Mononuclear cell (primary cell): Measurements from ENCODE around the gene TPCN2. TPM values are rescaled to one million over a fixed set of nuclear protein-coding genes. Genes with fewer than 3 reads are reported as not detected.

ENCODE experiments used
- H3K27me3 ChIP-seq: 2 replicates; pipeline ENCODE4 v1.6.0; 2011; ENCODE audit warnings: low read length, control low read depth; ENCODE audit not compliant: insufficient read depth
- H3K4me1 ChIP-seq: 2 replicates; pipeline ENCODE4 v1.5.1; 2011; ENCODE audit warnings: mild to moderate bottlenecking, low read length, control low read depth; ENCODE audit not compliant: insufficient read depth
- H3K4me3 ChIP-seq: 2 replicates; pipeline ENCODE4 v1.5.1; 2011; ENCODE audit warnings: mild to moderate bottlenecking, low read length, moderate library complexity
- H3K9me3 ChIP-seq: 2 replicates; pipeline ENCODE4 v1.5.1; 2011; ENCODE audit warnings: low read depth, mild to moderate bottlenecking, control low read depth, low read length
- total RNA-seq: library from RNA; depleted of rRNA; stranded (reverse); fragments of >200 nt; gene quantifications from one replicate; pipeline ENCODE4 v1.2.3, GENCODE V29; 2012

The TPCN2 gene
- total RNA-seq, 1 donor = 9.1 TPM

DNA sequence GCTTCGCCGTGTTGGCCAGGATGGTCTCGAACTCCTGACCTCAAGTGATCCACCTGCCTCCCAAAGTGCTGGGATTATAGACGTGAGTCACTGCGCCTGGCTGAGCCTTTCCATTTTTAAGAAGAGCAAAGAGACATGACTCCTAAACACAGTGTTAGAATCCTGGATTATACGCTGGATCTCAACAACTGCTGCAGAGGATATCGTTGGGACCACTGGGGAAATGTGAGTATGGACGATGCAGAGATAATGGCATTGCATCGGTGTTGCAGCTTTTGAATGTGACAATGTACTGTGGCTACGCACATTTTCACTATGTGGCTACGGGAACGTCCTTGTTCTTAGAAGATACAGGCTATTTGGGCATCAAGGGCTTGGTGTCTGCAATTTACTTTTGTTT lies 41.9 kb upstream of the TPCN2 start:
- Histone ChIP-seq H3K4me3 (no peak overlapping the region), H3K27me3 (peaks cover 6% of the 10 kb centered on the region), H3K9me3 (no peaks in the 10 kb centered on the region), H3K4me1 (peaks cover 11% of the 10 kb centered on the region)

DNA sequence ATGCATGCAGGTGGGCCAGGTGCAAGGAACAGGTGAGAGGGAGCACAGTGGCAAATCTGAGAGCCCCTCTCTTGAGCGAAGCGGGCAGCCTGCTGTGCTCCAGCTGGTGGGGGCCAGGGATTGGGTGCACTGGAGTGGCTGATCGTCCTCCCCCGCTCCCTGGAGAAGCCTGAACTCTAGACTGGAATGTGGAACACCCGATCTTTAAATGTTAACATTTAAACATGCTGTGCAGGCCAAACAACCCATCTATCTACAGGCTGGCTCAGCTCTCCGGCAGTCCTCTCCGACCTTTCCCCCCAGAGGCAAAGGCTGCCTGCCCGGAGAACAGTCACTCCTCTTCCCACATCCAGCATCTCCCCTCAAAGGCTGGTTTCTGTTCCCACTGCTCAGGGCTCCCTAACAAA lies 40.8 kb upstream of the TPCN2 start:
- Histone ChIP-seq H3K4me3 (no peak overlapping the region), H3K4me1 (peaks cover 23% of the 10 kb centered on the region), H3K27me3 (peaks cover 18% of the 10 kb centered on the region), H3K9me3 (no peaks in the 10 kb centered on the region)

GRCh38 chr11:69008737-69009440 lies 39.8 kb upstream of the TPCN2 start:
- Histone ChIP-seq H3K9me3 (no peaks in the 10 kb centered on the region), H3K4me1 (peaks cover 29% of the 10 kb centered on the region), H3K4me3 (no peak overlapping the region), H3K27me3 (peaks cover 24% of the 10 kb centered on the region)

DNA sequence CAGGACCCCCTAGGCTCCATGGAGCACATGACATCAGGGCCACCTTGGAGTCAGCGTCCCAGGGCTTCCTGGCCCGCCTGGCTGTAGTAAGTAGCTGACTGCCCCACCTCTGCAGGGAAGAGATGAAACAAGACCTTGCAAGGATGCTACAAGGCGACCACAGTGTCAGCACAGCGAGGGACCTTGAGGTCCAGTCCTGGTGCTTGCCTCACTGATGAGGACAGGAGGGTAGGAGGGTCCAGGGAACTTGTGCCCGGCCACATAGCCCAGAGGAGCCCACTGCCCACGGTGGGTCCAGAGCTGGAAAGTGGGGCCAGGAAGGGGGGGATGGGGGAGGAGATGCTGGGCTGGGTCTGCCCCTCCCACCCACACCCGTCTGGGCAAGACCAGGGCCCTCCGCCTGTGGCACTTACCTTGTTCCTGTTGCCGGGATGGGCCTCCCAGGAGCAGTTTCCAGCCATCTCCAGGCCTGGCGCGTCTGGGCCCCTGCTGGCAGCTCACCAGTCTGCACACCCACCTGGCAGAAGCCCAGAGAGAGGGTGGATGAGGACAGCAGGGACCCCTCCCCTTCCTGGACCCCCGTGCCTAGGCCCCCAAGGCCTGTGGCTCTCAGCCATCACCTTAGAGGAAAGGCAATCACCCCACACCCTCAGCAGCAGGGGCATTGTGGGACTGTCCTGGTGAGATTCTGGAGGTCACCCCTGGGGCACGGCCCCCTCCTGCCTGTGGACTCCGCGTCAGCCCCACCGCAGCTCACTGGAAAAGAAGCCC lies 39.1 kb upstream of the TPCN2 start:
- no peak overlapping the region for H3K4me3 ChIP-seq
- peaks cover 29% of the 10 kb centered on the region for H3K4me1 ChIP-seq
- H3K27me3 ChIP-seq = peaks cover 24% of the 10 kb centered on the region
- H3K9me3 ChIP-seq = no peaks in the 10 kb centered on the region

- H3K4me1 ChIP-seq = peaks cover 29% of the 10 kb centered on the region
- H3K4me3 ChIP-seq = no peak overlapping the region
- no peaks in the 10 kb centered on the region for H3K9me3 ChIP-seq
- H3K27me3 ChIP-seq = peaks cover 24% of the 10 kb centered on the region
These were observed 38.3 kb upstream of the TPCN2 start for GRCh38 chr11:69010361-69010891.

GRCh38 chr11:69010964-69011623 lies 37.6 kb upstream of the TPCN2 start:
- H3K27me3 ChIP-seq = peaks cover 24% of the 10 kb centered on the region
- no peaks in the 10 kb centered on the region for H3K9me3 ChIP-seq
- H3K4me3 ChIP-seq = no peak overlapping the region
- H3K4me1 ChIP-seq = peaks cover 29% of the 10 kb centered on the region

- Histone ChIP-seq H3K9me3 (no peaks in the 10 kb centered on the region), H3K4me1 (peaks cover 29% of the 10 kb centered on the region), H3K4me3 (no peak overlapping the region), H3K27me3 (peaks cover 24% of the 10 kb centered on the region)
These were observed 37.1 kb upstream of the TPCN2 start for GRCh38 chr11:69011624-69012091.

GRCh38 chr11:69012092-69013008 lies 36.4 kb upstream of the TPCN2 start:
- no peak overlapping the region for H3K4me3 ChIP-seq
- H3K27me3 ChIP-seq = peaks cover 24% of the 10 kb centered on the region
- H3K4me1 ChIP-seq = peaks cover 29% of the 10 kb centered on the region
- no peaks in the 10 kb centered on the region for H3K9me3 ChIP-seq

DNA sequence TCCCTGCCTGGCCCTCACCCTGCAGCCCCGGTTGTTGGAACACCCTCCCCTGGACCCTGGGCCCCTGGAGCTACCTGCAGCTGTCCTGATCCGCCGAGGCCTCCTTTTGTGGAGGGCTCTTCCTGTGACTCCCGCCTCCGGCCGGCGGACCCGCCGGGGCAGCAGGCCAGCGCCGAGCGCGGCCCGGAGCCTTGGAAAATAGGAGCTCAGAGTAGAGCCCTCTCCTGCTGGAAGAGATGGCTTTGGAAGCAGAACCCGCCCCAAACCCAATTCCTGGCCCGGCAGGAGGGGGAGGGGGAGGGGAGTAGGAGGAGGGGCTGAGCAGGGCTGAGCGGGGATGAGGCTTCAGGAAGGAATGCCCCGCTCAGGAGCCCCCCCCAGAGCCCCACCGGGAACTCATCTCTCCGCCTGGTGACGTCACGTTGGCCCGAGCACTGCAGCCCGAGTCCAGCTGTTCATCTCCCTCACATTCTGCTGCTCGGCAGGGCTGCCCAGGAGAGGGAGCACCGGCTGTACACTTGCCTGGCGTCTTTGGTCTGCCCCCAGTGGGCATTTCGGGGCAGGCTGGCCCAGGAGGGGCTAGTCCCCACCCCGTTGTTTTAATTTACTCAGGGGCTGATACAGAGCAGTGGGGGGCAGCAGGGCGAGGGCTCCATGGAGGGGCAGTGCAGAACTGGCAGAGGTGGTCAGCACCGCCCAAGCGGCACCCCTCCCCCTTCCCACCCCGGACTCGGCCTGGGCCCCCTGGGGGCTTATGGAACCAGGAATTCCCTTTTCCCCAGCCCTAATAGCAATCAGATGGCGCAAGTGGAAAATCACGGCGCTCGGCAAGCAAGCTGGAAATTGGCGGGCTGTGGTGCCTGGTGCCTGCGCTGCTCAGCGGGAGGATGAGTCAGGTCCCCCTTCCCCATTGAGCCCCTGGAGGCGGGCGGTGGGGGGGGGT lies 35.5 kb upstream of the TPCN2 start, which contains the start of gene MRGPRF:
MRGPRF (minus strand) TSS at position 238 of the 943 bp plus-strand sequence. CDS start 3,345 bp downstream, outside the sequence.
- Histone ChIP-seq H3K27me3 (peaks cover 24% of the 10 kb centered on the region), H3K9me3 (no peaks in the 10 kb centered on the region), H3K4me3 (no peak within 1 kb of the TSS), H3K4me1 (peaks cover 29% of the 10 kb centered on the region)

GRCh38 chr11:69014084-69014851 lies 34.5 kb upstream of the TPCN2 start:
- Histone ChIP-seq H3K4me3 (no peak overlapping the region), H3K9me3 (no peaks in the 10 kb centered on the region), H3K4me1 (peaks cover 29% of the 10 kb centered on the region), H3K27me3 (peaks cover 24% of the 10 kb centered on the region)

DNA sequence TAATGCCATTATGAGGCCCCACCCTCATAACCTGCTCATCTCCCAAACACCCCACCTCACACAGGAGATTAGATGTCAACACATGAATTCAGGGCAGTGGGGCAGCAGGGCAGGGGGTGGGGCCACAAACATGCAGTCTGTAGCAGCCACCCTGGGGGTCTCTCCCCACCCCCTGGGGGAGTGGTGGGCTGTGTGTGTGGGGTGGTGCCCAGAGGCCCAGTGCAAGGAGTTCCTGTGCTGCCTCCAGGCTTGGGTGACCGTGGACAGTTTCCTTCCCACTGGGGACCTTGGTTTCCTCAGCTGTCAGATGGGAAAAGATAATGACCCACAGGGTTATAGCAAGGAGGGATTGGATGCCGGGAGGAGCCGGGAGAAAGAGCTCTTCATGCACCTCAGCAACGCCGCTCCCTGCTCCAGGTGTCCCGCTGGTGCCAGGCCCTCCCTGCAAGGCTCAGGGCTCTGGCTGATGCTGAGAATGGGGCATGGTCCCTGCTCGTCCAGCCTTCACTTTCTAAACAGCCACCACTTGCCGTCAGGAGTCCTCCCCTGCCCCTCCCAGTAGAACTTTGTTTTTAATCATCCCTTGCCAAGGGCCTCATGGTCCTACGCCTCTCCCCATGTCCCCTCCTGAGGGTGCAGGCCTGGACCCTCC lies 33.7 kb upstream of the TPCN2 start:
- H3K4me3 ChIP-seq = no peak overlapping the region
- peaks cover 24% of the 10 kb centered on the region for H3K27me3 ChIP-seq
- peaks cover 29% of the 10 kb centered on the region for H3K4me1 ChIP-seq
- H3K9me3 ChIP-seq = no peaks in the 10 kb centered on the region

DNA sequence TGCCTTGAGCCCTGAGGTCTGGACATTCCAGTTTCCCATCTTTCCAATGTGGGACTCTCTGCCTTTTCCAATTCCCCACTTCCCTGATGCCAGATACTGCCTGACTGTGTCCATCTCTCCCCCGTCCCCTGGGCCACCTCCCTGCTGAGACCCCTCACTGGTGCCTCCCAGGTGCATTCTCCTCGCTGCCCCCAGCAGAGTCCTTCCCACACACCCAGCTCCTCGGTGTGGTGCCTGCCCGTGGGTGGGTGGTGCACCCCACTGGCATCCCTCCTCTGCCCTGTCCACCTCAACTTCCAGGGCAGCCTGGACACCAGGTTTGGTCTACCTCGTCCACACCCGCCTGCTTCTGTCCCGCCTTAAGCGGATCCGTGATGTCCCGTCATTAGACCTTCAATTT lies 30.8 kb upstream of the TPCN2 start:
- Histone ChIP-seq H3K4me1 (peaks cover 6% of the 10 kb centered on the region), H3K27me3 (peaks cover 7% of the 10 kb centered on the region), H3K4me3 (no peak overlapping the region), H3K9me3 (no peaks in the 10 kb centered on the region)
